Endothelial cell of umbilical vein (primary cell): ENCODE data around the gene PXT1. TPM values are rescaled to one million over a fixed set of nuclear protein-coding genes. Genes with fewer than 3 reads are reported as not detected.

ENCODE experiments used
- BruUV-seq: library from RNA; stranded (reverse); fragments of 400-500 nt; replicated peaks from 2 replicates; lab custom pipeline; 2021; lab: Mats Ljungman, UMichigan
- CTCF ChIA-PET: fragments of 300-600, 350-600 bp; sonication (Branson Sonifier 250); formaldehyde crosslinking; loops from one replicate; lab custom pipeline; 2021; ENCODE audit warnings: antibody characterized with exemption, inconsistent platforms; lab: Charles Lee
- POLR2A ChIA-PET: fragments of 300-600, 350-600 bp; sonication (Branson Sonifier 250); formaldehyde crosslinking; loops from one replicate; lab custom pipeline; 2021; ENCODE audit warnings: antibody characterized with exemption, inconsistent platforms; lab: Charles Lee
- DNase-seq: peaks from one replicate; pipeline ENCODE4 v3.0.0-alpha.2; 2011; ENCODE audit warnings: low read depth, low spot score
- FAIRE-seq: peaks from 2 replicates; lab custom pipeline; 2011; peaks lifted over from hg19 to GRCh38; lab: Jason Lieb, UNC
- H2AFZ ChIP-seq: 2 replicates; pipeline ENCODE4 v1.6.0; 2012; ENCODE audit warnings: low read depth, low read length, control low read depth, inconsistent platforms
- H3K27ac ChIP-seq: 2 replicates; pipeline ENCODE4 v1.5.1; 2011; ENCODE audit warnings: low read depth, mild to moderate bottlenecking, control low read depth, low read length, moderate library complexity; ENCODE audit not compliant: insufficient read depth
- H3K27me3 ChIP-seq, 2 experiments: 2 replicates each; pipeline versions ENCODE4 v1.6.0 to v1.6.1; 2011; ENCODE audit warnings: low read length in 2 of 2, mixed read lengths in 1 of 2; ENCODE audit not compliant: control insufficient read depth in 2 of 2, insufficient read depth in 2 of 2
- H3K36me3 ChIP-seq, 2 experiments: 2 replicates in 1 of 2; 3 replicates in 1 of 2; pipeline ENCODE4 v1.5.1; 2011; ENCODE audit warnings: low read length in 2 of 2, mild to moderate bottlenecking in 1 of 2, moderate library complexity in 1 of 2; ENCODE audit not compliant: control insufficient read depth in 2 of 2, insufficient read depth in 2 of 2; ENCODE audit errors: extremely low read depth in 1 of 2
- H3K4me1 ChIP-seq: 3 replicates; pipeline ENCODE4 v1.5.1; 2011; ENCODE audit warnings: mild to moderate bottlenecking, low read length; ENCODE audit not compliant: control insufficient read depth, insufficient read depth; ENCODE audit errors: extremely low read depth
- H3K4me2 ChIP-seq: 2 replicates; pipeline ENCODE4 v1.6.1; 2011; ENCODE audit warnings: low read length, control low read depth, mixed read lengths; ENCODE audit not compliant: insufficient read depth
- H3K4me3 ChIP-seq, 3 experiments: fragments of 200-600 bp in 1 of 3; sonication (generic), shearing (Covaris generic) in 1 of 3; replicated peaks in 1 of 3; 2 replicates each; pipeline ENCODE4 v1.5.1; 2011 to 2016; ENCODE audit warnings: control low read depth in 3 of 3, low read length in 3 of 3, mild to moderate bottlenecking in 2 of 3, inconsistent platforms in 1 of 3, low read depth in 1 of 3, moderate library complexity in 1 of 3; ENCODE audit not compliant: insufficient read depth in 1 of 3
- H3K79me2 ChIP-seq: 2 replicates; pipeline ENCODE4 v1.6.0; 2012; ENCODE audit warnings: low read length, inconsistent platforms; ENCODE audit not compliant: control insufficient read depth, insufficient read depth
- H3K9ac ChIP-seq: replicated peaks from 2 replicates; pipeline ENCODE3; 2011; ENCODE audit warnings: low read length, control low read depth; ENCODE audit not compliant: insufficient read depth; ENCODE audit errors: extremely low read depth
- H3K9me1 ChIP-seq: replicated peaks from 3 replicates; pipeline ENCODE4 v1.6.0; 2011; ENCODE audit warnings: mild to moderate bottlenecking, low read length; ENCODE audit not compliant: control insufficient read depth, insufficient read depth; ENCODE audit errors: extremely low read depth
- H3K9me3 ChIP-seq: replicated peaks from 2 replicates; pipeline ENCODE4 v1.5.1; 2012; ENCODE audit warnings: low read length, inconsistent platforms; ENCODE audit not compliant: control insufficient read depth, insufficient read depth
- H4K20me1 ChIP-seq: replicated peaks from 2 replicates; pipeline ENCODE3; 2011; ENCODE audit warnings: mild to moderate bottlenecking, low read length; ENCODE audit not compliant: control insufficient read depth, insufficient read depth; ENCODE audit errors: extremely low read depth
- CTCF ChIP-seq, 2 donors: IDR thresholded peaks; 1 replicate in 1 of 2; 2 replicates in 1 of 2; pipeline ENCODE4 v1.5.1; 2011; ENCODE audit warnings: low read length in 2 of 2, mild to moderate bottlenecking in 2 of 2, moderate library complexity in 2 of 2, control low read depth in 1 of 2, inconsistent platforms in 1 of 2, low read depth in 1 of 2; ENCODE audit not compliant: insufficient read depth in 1 of 2; ENCODE audit errors: extremely low read depth in 1 of 2
- EZH2 ChIP-seq: IDR thresholded peaks from 2 replicates; pipeline ENCODE4 v1.6.1; 2012; ENCODE audit warnings: borderline replicate concordance, low read depth, mild to moderate bottlenecking, moderate library complexity, low read length, inconsistent platforms; ENCODE audit not compliant: severe bottlenecking
- FOS ChIP-seq: IDR thresholded peaks from 2 replicates; pipeline ENCODE4 v1.6.1; 2011; ENCODE audit warnings: mild to moderate bottlenecking, low read length, moderate library complexity, borderline replicate concordance; ENCODE audit not compliant: insufficient read depth
- JUN ChIP-seq: IDR thresholded peaks from 2 replicates; pipeline ENCODE4 v1.6.1; 2011; ENCODE audit warnings: borderline replicate concordance, low read depth; ENCODE audit not compliant: insufficient read length, insufficient read depth
- MAX ChIP-seq: IDR thresholded peaks from 2 replicates; pipeline ENCODE4 v1.6.1; 2011; ENCODE audit not compliant: insufficient read depth, insufficient read length
- dilution Hi-C: fragments of 300-500 bp; cut with MboI; formaldehyde crosslinking; loops from one replicate; pipeline ENCODE4 v1.15.0; 2019; ENCODE audit warnings: low sequenced_read_pairs; ENCODE audit not compliant: extremely low pct_ligation_motif_present
- intact Hi-C: fragments of 100-400 bp; cut with micrococcal nuclease; formaldehyde crosslinking; loops from one replicate; pipeline ENCODE4 v1.10.0; 2022
- polyA plus RNA-seq, 4 experiments: library from polyadenylated mRNA; depleted of rRNA in 3 of 4; stranded (reverse) in 3 of 4; unstranded in 1 of 4; fragments of >200 nt; gene quantifications; 2 replicates each; pipeline versions ENCODE4 v1.2.1 to v1.2.3, GENCODE V29; 2011 to 2012; ENCODE audit warnings: missing spikeins in 1 of 4
- total RNA-seq: library from RNA; stranded (reverse); gene quantifications from 2 replicates; pipeline ENCODE4 v1.2.3, GENCODE V29; 2021

The PXT1 gene
- total and polyA plus RNA-seq, 2 donors (not counting 3 experiments of a cell fraction or from before 2014, with no cell fraction given) = not detected

- peak; percentile 95 for FAIRE-seq
- Histone ChIP-seq H3K79me2 (no peaks in the 10 kb centered on the region), H3K27me3 (peaks cover 18 to 21% of the 10 kb centered on the region in 2 experiments), H3K4me1 (peaks cover 13% of the 10 kb centered on the region), H3K9me3 (no peaks in the 10 kb centered on the region), H3K4me3 (peak overlapping the region; percentile 42 to 66 (median 61)), H3K36me3 (no peaks in the 10 kb centered on the region), H3K9me1 (no peaks in the 10 kb centered on the region), H3K4me2 (peak overlapping the region; percentile 84), H4K20me1 (no peaks in the 10 kb centered on the region), H3K9ac (peak overlapping the region; percentile 72), H2AFZ (peak overlapping the region; percentile 90), H3K27ac (peak overlapping the region; percentile 10)
- intact Hi-C loops (loop anchor here (1.0 kb wide), 1 partner anchor 37 kb away; no protein-coding TSS in a partner anchor), dilution Hi-C loops (no loop called here)
- BruUV-seq = TSS peak; percentile 60
- CTCF ChIA-PET = interaction anchor here (0.5 to 2.0 kb wide), 13 partner anchors 10 to 247 kb away, joined by 3 to 12 read pairs (median 4); no protein-coding TSS in a partner anchor
- peak; percentile 74 for DNase-seq
- POLR2A ChIA-PET = no interaction called here
- no peak for TF ChIP-seq FOS
- TF ChIP-seq CTCF (IDR thresholded peaks at IDR 0.05; ENCODE audit: extremely low read depth in 1 of 2, insufficient read depth in 1 of 2, low read depth in 1 of 2, low read length in 2 of 2) = peak in 1 of 2 donors; percentile 22
Observed at GRCh38 chr6:36386495-36387439, 55.9 kb downstream of the PXT1 start.

GRCh38 chr6:36384095-36384494 lies 58.6 kb downstream of the PXT1 start:
- H3K4me3 ChIP-seq = no peak overlapping the region
- dilution Hi-C loops = no loop called here
- peaks cover 7 to 18% of the 10 kb centered on the region in 2 experiments for H3K27me3 ChIP-seq
- BruUV-seq = no TSS peak
- POLR2A ChIA-PET = no interaction called here
- intact Hi-C loops = no loop called here
- no peak overlapping the region for H3K4me2 ChIP-seq
- peaks cover 13% of the 10 kb centered on the region for H3K4me1 ChIP-seq
- H3K9ac ChIP-seq = no peak overlapping the region
- H3K36me3 ChIP-seq = no peaks in the 10 kb centered on the region
- no peak for DNase-seq
- H3K27ac ChIP-seq = no peak overlapping the region
- no peaks in the 10 kb centered on the region for H4K20me1 ChIP-seq
- no peaks in the 10 kb centered on the region for H3K9me1 ChIP-seq
- H2AFZ ChIP-seq = no peak overlapping the region
- H3K9me3 ChIP-seq = no peaks in the 10 kb centered on the region
- CTCF ChIA-PET = no interaction called here
- no peaks in the 10 kb centered on the region for H3K79me2 ChIP-seq
- FAIRE-seq = no peak
- TF ChIP-seq EZH2 (no peak), JUN (no peak), CTCF (IDR thresholded peaks at IDR 0.05; ENCODE audit: extremely low read depth in 1 of 2, insufficient read depth in 1 of 2, low read depth in 1 of 2, low read length in 2 of 2) (no peak), MAX (no peak)
